Measurements from ENCODE around the gene SCT. TPM values are rescaled to one million over a fixed set of nuclear protein-coding genes. Genes with fewer than 3 reads are reported as not detected.

Gene SCT
- total and polyA plus RNA-seq, 8 donors, result 1.6 to 3.0 (median 2.5) TPM; not detected in 2

- TF ChIP-seq, protein P1, sequence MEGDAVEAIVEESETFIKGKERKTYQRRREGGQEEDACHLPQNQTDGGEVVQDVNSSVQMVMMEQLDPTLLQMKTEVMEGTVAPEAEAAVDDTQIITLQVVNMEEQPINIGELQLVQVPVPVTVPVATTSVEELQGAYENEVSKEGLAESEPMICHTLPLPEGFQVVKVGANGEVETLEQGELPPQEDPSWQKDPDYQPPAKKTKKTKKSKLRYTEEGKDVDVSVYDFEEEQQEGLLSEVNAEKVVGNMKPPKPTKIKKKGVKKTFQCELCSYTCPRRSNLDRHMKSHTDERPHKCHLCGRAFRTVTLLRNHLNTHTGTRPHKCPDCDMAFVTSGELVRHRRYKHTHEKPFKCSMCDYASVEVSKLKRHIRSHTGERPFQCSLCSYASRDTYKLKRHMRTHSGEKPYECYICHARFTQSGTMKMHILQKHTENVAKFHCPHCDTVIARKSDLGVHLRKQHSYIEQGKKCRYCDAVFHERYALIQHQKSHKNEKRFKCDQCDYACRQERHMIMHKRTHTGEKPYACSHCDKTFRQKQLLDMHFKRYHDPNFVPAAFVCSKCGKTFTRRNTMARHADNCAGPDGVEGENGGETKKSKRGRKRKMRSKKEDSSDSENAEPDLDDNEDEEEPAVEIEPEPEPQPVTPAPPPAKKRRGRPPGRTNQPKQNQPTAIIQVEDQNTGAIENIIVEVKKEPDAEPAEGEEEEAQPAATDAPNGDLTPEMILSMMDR (IDR thresholded peaks at IDR 0.05), result no peak
- H3K27me3 ChIP-seq, result no peaks in the 10 kb centered on the region
- DNase-seq, result peak in 1 of 4 donors; percentile 70
- no peaks in the 10 kb centered on the region for H3K9me3 ChIP-seq
- peaks cover 0 to 100% of the 10 kb centered on the region in 2 donors for H3K36me3 ChIP-seq
- no peak overlapping the region for H3K27ac ChIP-seq
- ATAC-seq, result no peak
- H3K4me1 ChIP-seq, result no peaks in the 10 kb centered on the region
- intact Hi-C loops (cut with DNase I), result no loop called here
- no peak overlapping the region for H3K4me3 ChIP-seq
Measured at GRCh38 chr11:601573-602245, 25.3 kb downstream of the SCT start.

DNA sequence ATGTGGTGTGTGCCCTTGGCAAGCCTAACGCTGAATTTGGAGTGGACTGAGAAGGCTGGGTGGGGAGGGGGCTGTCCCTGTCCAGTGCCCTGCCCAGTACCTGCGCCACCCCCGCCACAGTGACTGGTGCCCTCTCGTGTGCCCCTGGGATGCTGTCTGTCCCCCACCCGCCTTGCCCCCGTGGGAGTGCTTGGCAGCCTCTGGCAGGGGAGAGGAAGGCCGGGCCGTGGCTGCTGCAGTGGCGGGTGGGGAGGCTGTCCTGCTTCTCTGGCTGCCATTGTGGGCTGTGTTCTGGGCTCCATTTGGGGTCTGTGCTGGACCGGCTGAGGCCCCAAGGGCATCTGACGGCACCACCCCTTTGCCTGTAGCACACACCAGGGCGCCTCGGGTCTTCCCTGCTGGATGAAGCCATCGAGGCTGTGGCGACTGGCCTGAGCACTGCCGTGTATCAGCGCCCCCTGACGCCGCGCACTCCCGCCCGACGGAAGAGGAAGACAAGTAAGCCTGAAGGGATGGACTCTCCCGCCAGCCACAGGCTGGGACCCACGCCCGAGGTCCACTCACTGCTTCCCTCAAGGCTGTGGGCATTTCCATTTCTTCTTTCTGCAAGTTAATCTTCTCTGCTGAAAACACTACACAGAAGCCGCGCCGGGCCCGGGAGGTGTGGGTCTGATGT is 28.8 kb downstream of the SCT start:
- no peaks in the 10 kb centered on the region for H3K9me3 ChIP-seq
- no peaks in the 10 kb centered on the region for H3K4me1 ChIP-seq
- TF ChIP-seq, protein P1 (IDR thresholded peaks at IDR 0.05), result no peak
- H3K4me3 ChIP-seq, result no peak overlapping the region
- no peak overlapping the region for H3K27ac ChIP-seq
- DNase-seq, result peak in 1 of 4 donors; percentile 67
- no peaks in the 10 kb centered on the region for H3K27me3 ChIP-seq
- intact Hi-C loops (cut with DNase I), result no loop called here
- peaks cover 1 to 100% of the 10 kb centered on the region in 2 donors for H3K36me3 ChIP-seq
- no peak for ATAC-seq

DNA sequence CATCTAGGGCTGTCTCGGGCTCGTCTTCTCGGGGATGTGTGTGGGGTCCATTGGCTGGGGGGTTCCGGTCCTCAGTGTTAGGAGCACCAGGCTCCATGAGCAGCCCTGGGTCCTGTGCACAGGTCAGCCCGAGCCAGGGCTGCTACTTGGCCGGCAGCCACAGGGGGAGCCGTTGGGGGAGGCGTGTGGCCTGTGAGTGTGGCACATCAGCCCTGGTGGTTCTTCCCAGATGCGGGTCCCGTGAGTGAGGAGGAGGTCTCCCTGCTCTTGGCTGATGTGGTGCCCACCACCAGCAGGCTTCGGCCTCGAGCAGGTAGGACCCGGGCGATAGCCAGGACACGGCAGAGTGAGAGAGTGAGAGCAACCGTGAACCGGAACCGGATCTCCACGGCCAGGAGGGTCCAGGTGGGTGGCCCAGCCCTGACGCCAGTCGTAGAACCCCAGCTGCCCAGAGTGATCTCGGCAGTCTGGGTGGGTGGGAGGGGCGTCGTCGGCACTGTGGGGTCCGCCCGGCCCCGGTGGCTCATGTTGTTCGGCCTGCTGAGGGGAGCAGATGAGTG is 29.7 kb downstream of the SCT start:
- no peaks in the 10 kb centered on the region for H3K27me3 ChIP-seq
- no peak overlapping the region for H3K27ac ChIP-seq
- no peak overlapping the region for H3K4me3 ChIP-seq
- peaks cover 3 to 100% of the 10 kb centered on the region in 2 donors for H3K36me3 ChIP-seq
- no peaks in the 10 kb centered on the region for H3K9me3 ChIP-seq
- ATAC-seq (no peak), DNase-seq (no peak)
- no peaks in the 10 kb centered on the region for H3K4me1 ChIP-seq
- intact Hi-C loops (cut with DNase I), result no loop called here
- TF ChIP-seq, protein P1 (IDR thresholded peaks at IDR 0.05), result no peak

DNA sequence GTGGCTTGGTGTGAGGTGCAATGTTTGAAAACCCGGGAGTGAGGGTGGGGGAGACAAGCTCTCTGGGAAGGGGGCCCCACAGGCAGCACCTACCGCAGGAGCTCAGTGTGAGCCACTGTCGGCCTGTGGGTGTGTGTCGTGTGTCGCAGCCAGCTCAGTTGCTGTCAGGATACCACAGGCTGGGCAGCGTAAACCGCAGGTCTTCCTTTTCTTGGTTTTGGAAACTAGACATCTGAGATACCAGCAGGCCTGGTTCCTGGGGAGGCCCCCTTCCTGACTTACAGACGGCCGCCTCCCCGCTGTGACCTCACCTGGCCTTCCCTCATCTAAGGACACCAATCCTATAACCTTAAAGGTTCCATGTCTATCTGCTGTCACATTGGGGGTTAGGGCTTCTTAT is 30.6 kb downstream of the SCT start:
- Histone ChIP-seq H3K4me1 (no peaks in the 10 kb centered on the region), H3K27me3 (no peaks in the 10 kb centered on the region), H3K27ac (no peak overlapping the region), H3K9me3 (no peaks in the 10 kb centered on the region), H3K36me3 (peaks cover 3 to 100% of the 10 kb centered on the region in 2 donors), H3K4me3 (no peak overlapping the region)
- intact Hi-C loops (cut with DNase I), result no loop called here
- DNase-seq, result no peak
- TF ChIP-seq, protein P1 (IDR thresholded peaks at IDR 0.05), result no peak
- ATAC-seq, result no peak

DNA sequence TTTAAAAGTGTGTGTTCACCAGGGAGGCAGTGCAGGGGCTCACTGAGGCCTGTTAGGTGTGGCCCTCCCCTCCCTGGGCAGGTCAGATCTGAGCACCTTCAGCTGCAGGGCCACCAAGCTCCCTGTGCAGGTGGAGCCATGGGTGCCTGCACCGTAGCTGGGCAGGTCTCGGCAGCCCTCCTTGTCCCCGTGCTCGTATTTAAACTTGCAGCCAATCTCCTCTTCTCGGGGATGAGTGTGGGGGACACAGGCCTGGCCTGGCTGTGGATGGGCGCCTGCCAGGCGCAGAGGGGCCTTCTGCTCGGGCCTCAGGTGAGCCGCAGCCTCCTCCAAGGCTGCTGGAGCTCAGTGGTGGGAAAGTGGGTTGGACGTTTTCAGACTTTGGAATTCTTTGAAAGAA is 31.6 kb downstream of the SCT start:
- Histone ChIP-seq H3K4me1 (no peaks in the 10 kb centered on the region), H3K4me3 (no peak overlapping the region), H3K9me3 (no peaks in the 10 kb centered on the region), H3K36me3 (peaks cover 3 to 100% of the 10 kb centered on the region in 2 donors), H3K27ac (no peak overlapping the region), H3K27me3 (no peaks in the 10 kb centered on the region)
- TF ChIP-seq, protein P1 (IDR thresholded peaks at IDR 0.05), result no peak
- intact Hi-C loops (cut with DNase I), result no loop called here
- DNase-seq (no peak), ATAC-seq (no peak)

Measured in left lung (tissue), 10 donors.